ENCODE results near the gene EDEM2.

GRCh38 chr20:35151736-35152135, 4.6 kb upstream of the EDEM2 start:
- TF ChIP-seq CTCF (IDR thresholded peaks at IDR 0.05; ENCODE audit: insufficient read depth, low read depth, low read length) (no peak), EZH2 (IDR thresholded peaks at IDR 0.05; ENCODE audit: insufficient read depth, low read length) (no peak)
